Mucosa of descending colon (tissue), 3 donors: ENCODE measurements around the gene TTC19. TPM values are rescaled to one million over a fixed set of nuclear protein-coding genes. Genes with fewer than 3 reads are reported as not detected.
A peak's percentile ranks its signal among the peaks of the same experiment; 100 is the strongest.

Experiments
- ATAC-seq: fragments of 200-7000 bp; cut with Tn5 transposase; one replicate; pipeline ENCODE4 v1.9.1; 2020; ENCODE audit warnings: mild to moderate bottlenecking, moderate library complexity
- DNase-seq, 3 donors: peaks; one replicate each; pipeline ENCODE4 v3.0.0-alpha.2; 2020
- H3K36me3 ChIP-seq: fragments of 200-600 bp; one replicate; pipeline ENCODE4 v1.8.0; 2021; ENCODE audit warnings: low read depth, mild to moderate bottlenecking
- H3K4me1 ChIP-seq: fragments of 200-600 bp; one replicate; pipeline ENCODE4 v1.8.0; 2021; ENCODE audit warnings: low read depth, mild to moderate bottlenecking
- H3K4me3 ChIP-seq: fragments of 200-600 bp; one replicate; pipeline ENCODE4 v1.8.0; 2021; ENCODE audit warnings: mild to moderate bottlenecking
- H3K9me3 ChIP-seq: fragments of 200-600 bp; one replicate; pipeline ENCODE4 v1.8.0; 2021; ENCODE audit warnings: mild to moderate bottlenecking
- CTCF ChIP-seq: fragments of 200-600 bp; IDR thresholded peaks from one replicate; pipeline ENCODE4 v1.8.0; 2022; ENCODE audit warnings: antibody characterized with exemption, mild to moderate bottlenecking
- intact Hi-C, 2 donors: fragments of 100-400 bp; cut with DNase I in 1 of 2; cut with micrococcal nuclease in 1 of 2; formaldehyde crosslinking; loops; one replicate each; pipeline versions ENCODE4 v1.11.0 to v1.11.1; 2022; cut with DNase I, micrococcal nuclease
- total RNA-seq, 3 donors: library from RNA; stranded (reverse); fragmentation: NEBNext Ultra II Directional in 2 of 3; extraction: Animal tissue kit (Norgen Biotek cat#: 25700) in 2 of 3; gene quantifications; one replicate each; pipeline versions ENCODE4 v1.2.1 to v1.2.4, GENCODE V29; 2021 to 2023
- donor health status: DM: no; HTN: no; CAD: no; lungs with moderate emphysema.
- donor health status: DM: no; HTN: no; CAD: no.
- donor health status: DM: no; HTN: yes; CAD: no.

Gene TTC19
- total RNA-seq, 3 donors from 2014 or later = 32.5 to 52.2 (median 41.9) TPM

- TF ChIP-seq CTCF = no peak
- no peaks in the 10 kb centered on the region for H3K9me3 ChIP-seq
- intact Hi-C loops = no loop called here
- H3K36me3 ChIP-seq = no peaks in the 10 kb centered on the region
- no peak overlapping the region for H3K4me3 ChIP-seq
- DNase-seq (no peak), ATAC-seq (no peak)
- H3K4me1 ChIP-seq = peaks cover 29% of the 10 kb centered on the region
Observed at GRCh38 chr17:15963670-15964110, 35.9 kb upstream of the TTC19 start.

GRCh38 chr17:15965528-15965927, 34.1 kb upstream of the TTC19 start:
- ATAC-seq = no peak
- H3K4me3 ChIP-seq = no peak overlapping the region
- no peak for TF ChIP-seq CTCF
- peaks cover 25% of the 10 kb centered on the region for H3K4me1 ChIP-seq
- no peak for DNase-seq
- H3K9me3 ChIP-seq = no peaks in the 10 kb centered on the region
- intact Hi-C loops = no loop called here
- H3K36me3 ChIP-seq = no peaks in the 10 kb centered on the region

- TF ChIP-seq CTCF = no peak
- peak; percentile 72 to 76 (median 73) for DNase-seq
- ATAC-seq = peak; percentile 88
- intact Hi-C loops = no loop called here
- peaks cover 25% of the 10 kb centered on the region for H3K4me1 ChIP-seq
- no peaks in the 10 kb centered on the region for H3K36me3 ChIP-seq
- H3K9me3 ChIP-seq = no peaks in the 10 kb centered on the region
- no peak overlapping the region for H3K4me3 ChIP-seq
Observed at GRCh38 chr17:15966183-15966878, 33.3 kb upstream of the TTC19 start.

- no peak overlapping the region for H3K4me3 ChIP-seq
- intact Hi-C loops = no loop called here
- H3K4me1 ChIP-seq = peaks cover 25% of the 10 kb centered on the region
- H3K9me3 ChIP-seq = no peaks in the 10 kb centered on the region
- H3K36me3 ChIP-seq = no peaks in the 10 kb centered on the region
- no peak for TF ChIP-seq CTCF
- DNase-seq = peak; percentile 79 to 84 (median 80)
- ATAC-seq = peak; percentile 89
Observed at GRCh38 chr17:15966879-15967248, 32.8 kb upstream of the TTC19 start.

GRCh38 chr17:15967706-15968399, 31.8 kb upstream of the TTC19 start:
- ATAC-seq = no peak

More at GRCh38 chr17:15967706-15968399, 31.8 kb upstream of the TTC19 start:
- no peaks in the 10 kb centered on the region for H3K36me3 ChIP-seq
- peaks cover 25% of the 10 kb centered on the region for H3K4me1 ChIP-seq
- no peaks in the 10 kb centered on the region for H3K9me3 ChIP-seq
- intact Hi-C loops = no loop called here
- H3K4me3 ChIP-seq = no peak overlapping the region
- DNase-seq = no peak
- TF ChIP-seq CTCF = no peak
